Mucosa of rectum (tissue), 2 donors: Measurements from ENCODE around the gene FPR2.

ENCODE experiments used
- H3K27ac ChIP-seq, 2 donors: one replicate each; pipeline ENCODE4 v1.7.0; 2013; ENCODE audit warnings: inconsistent platforms in 2 of 2, low read depth in 2 of 2, low read length in 2 of 2
- H3K27me3 ChIP-seq, 2 donors: one replicate each; pipeline ENCODE4 v1.7.0; 2013; ENCODE audit warnings: low read length in 2 of 2; ENCODE audit not compliant: control insufficient read depth in 2 of 2, insufficient read depth in 2 of 2
- H3K36me3 ChIP-seq, 2 donors: one replicate each; pipeline ENCODE4 v1.7.0; 2013; ENCODE audit warnings: low read length in 2 of 2; ENCODE audit not compliant: control insufficient read depth in 2 of 2, insufficient read depth in 2 of 2
- H3K4me1 ChIP-seq, 2 donors: one replicate each; pipeline ENCODE4 v1.7.0; 2013; ENCODE audit warnings: low read length in 2 of 2, mild to moderate bottlenecking in 1 of 2; ENCODE audit not compliant: control insufficient read depth in 2 of 2, insufficient read depth in 2 of 2
- H3K4me3 ChIP-seq, 2 donors: one replicate each; pipeline ENCODE4 v1.7.0; 2013; ENCODE audit warnings: low read length in 2 of 2
- H3K9ac ChIP-seq, 2 donors: one replicate each; pipeline ENCODE4 v1.7.0; 2013; ENCODE audit warnings: low read length in 2 of 2, low read depth in 1 of 2, mild to moderate bottlenecking in 1 of 2
- H3K9me3 ChIP-seq, 2 donors: one replicate each; pipeline ENCODE4 v1.7.0; 2013; ENCODE audit warnings: low read length in 2 of 2; ENCODE audit not compliant: control insufficient read depth in 2 of 2
- donor health status: healthy.
- donor health status: Normal muscosa, but diverticular disease.

The FPR2 gene

GRCh38 chr19:51793994-51794393 is 33.0 kb downstream of the FPR2 start:
- Histone ChIP-seq H3K4me1 (no peaks in the 10 kb centered on the region), H3K9ac (no peak overlapping the region), H3K4me3 (no peak overlapping the region), H3K9me3 (no peaks in the 10 kb centered on the region), H3K27me3 (no peaks in the 10 kb centered on the region), H3K27ac (no peak overlapping the region), H3K36me3 (no peaks in the 10 kb centered on the region)

DNA sequence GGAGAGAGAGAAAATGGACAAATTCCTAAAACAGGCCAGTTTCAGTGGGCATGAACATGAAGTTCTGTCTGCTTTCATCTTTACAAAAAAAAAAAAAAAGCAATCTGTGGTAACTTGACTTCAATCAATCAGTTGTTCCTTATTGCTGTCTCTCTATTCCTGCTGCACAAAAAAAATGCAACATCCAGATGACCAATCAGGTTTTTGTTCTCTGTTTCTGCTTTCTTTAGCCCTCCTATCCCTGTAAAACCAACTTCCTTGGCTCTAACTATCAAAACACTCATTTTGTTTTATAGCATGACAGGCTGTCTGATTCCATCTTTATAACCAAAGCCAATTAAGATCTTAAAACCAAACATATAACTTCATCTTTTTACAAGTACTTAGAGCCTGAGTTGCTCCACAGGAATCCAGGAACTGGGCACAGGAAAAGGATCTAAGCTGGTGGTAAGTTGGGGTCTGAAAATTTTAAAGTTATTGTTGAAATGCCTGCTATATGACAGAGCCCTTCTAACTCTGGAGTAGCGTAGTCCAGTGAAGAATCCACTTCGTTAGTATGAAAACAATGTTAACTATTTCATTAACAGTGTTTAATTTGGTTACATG is 34.0 kb downstream of the FPR2 start, which contains the start of gene FPR3:
Gene FPR3, plus strand, starts transcription at position 273 of the 606 bp plus-strand sequence. CDS start 28,592 bp downstream, outside the sequence.
- H3K27ac ChIP-seq: peak within 1 kb of the TSS; percentile 21 to 28
- H3K9me3 ChIP-seq: no peaks in the 10 kb centered on the region
- no peaks in the 10 kb centered on the region for H3K36me3 ChIP-seq
- peak within 1 kb of the TSS in 1 of 2 donors; percentile 17 for H3K4me3 ChIP-seq
- H3K27me3 ChIP-seq: no peaks in the 10 kb centered on the region
- H3K4me1 ChIP-seq: no peaks in the 10 kb centered on the region
- peak within 1 kb of the TSS in 1 of 2 donors; percentile 37 for H3K9ac ChIP-seq

DNA sequence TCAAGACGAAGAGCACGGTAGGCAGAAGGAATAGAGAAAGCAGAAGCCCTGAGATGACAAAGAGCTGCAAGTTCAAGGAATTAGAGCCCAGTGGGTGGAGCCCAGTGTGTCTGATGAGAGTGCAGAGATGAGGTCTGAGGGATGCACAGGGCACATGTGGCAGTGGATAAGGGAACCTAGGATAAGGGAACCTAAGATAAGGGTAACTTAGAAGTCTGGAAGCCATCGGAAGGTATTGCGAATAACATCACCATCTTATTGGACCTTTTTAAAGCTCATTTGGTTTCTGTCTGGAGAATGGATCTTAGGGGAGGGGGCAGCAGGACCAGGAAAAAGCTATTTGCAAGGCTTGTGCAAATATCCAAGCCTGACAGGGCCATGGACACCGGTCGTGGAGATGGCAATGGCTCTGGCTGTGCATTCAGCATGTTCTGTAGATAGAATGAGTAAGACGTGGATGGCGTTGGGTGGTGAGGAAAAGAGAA is 35.3 kb downstream of the FPR2 start:
- H3K27ac ChIP-seq: peak overlapping the region; percentile 23 to 49
- H3K27me3 ChIP-seq: no peaks in the 10 kb centered on the region
- H3K4me3 ChIP-seq: peak overlapping the region in 1 of 2 donors; percentile 51
- no peaks in the 10 kb centered on the region for H3K4me1 ChIP-seq
- H3K9ac ChIP-seq: peak overlapping the region in 1 of 2 donors; percentile 37
- no peaks in the 10 kb centered on the region for H3K9me3 ChIP-seq
- H3K36me3 ChIP-seq: no peaks in the 10 kb centered on the region

DNA sequence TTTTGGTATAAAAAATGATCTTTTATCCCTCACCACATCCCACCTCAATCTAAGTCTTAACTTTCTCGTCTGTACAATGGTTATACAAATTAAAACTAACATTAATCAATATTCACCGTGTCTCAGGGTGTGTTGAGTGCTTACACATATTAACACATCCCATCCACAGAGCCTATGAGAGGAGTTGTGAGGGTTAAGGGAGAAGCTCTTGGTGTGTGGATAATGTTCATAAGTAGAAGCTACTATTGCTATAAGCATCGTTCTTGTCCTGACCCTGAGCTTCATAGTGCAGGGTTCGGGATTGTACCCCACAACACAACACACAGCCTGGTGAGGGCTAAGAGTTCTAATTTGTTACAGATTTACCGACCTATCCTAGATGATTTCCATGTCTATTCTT is 36.5 kb downstream of the FPR2 start:
- Histone ChIP-seq H3K36me3 (no peaks in the 10 kb centered on the region), H3K4me1 (no peaks in the 10 kb centered on the region), H3K27me3 (no peaks in the 10 kb centered on the region), H3K9ac (no peak overlapping the region), H3K4me3 (peak overlapping the region in 1 of 2 donors; percentile 39), H3K9me3 (no peaks in the 10 kb centered on the region), H3K27ac (no peak overlapping the region)

GRCh38 chr19:51798062-51798461 is 37.1 kb downstream of the FPR2 start:
- Histone ChIP-seq H3K27ac (peak overlapping the region in 1 of 2 donors; percentile 74), H3K4me3 (peak overlapping the region in 1 of 2 donors; percentile 3), H3K27me3 (no peaks in the 10 kb centered on the region), H3K4me1 (no peaks in the 10 kb centered on the region), H3K9me3 (no peaks in the 10 kb centered on the region), H3K36me3 (no peaks in the 10 kb centered on the region), H3K9ac (no peak overlapping the region)

- Histone ChIP-seq H3K9ac (no peak overlapping the region), H3K4me3 (peak overlapping the region in 1 of 2 donors; percentile 18), H3K27me3 (no peaks in the 10 kb centered on the region)
These were observed 38.2 kb downstream of the FPR2 start for GRCh38 chr19:51799034-51799773.

DNA sequence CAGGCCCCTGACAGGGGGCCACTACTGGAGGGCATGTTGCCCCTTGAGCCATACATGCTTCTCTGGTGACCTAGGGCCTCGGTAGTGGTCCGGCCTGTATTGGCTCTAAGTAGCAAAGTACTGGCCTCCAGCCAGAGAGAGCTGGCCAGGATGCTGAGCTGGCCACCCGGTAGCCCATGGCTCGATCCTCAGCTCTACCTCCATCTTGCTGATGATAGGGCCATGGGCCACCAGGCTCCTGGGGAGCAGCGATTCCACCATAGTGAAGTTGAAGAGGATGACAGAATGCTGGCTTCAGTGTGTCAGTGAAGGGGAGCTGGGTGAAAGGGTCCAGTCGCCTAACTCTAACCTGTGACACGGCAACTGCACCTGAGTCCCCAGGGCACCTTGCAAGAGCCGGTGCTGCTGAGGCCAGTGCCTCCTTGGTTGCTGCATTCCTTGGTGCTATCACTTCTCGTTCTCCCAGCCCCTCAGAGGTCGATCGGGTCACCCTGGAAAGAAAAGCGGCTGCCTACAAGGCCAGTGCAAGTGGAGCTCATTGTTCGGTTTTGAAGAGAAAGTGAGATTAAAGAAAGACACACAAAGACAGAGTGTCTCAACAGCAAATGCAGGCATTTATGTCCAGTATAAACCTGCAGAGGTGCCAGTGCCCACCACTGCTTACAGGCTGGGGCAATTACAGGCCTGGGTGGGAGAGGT is 38.9 kb downstream of the FPR2 start:
- Histone ChIP-seq H3K36me3 (no peaks in the 10 kb centered on the region), H3K27me3 (no peaks in the 10 kb centered on the region), H3K4me1 (no peaks in the 10 kb centered on the region), H3K9me3 (no peaks in the 10 kb centered on the region), H3K27ac (peak overlapping the region; percentile 58 to 74), H3K9ac (no peak overlapping the region), H3K4me3 (no peak overlapping the region)

More at GRCh38 chr19:51799034-51799773, 38.2 kb downstream of the FPR2 start:
- no peaks in the 10 kb centered on the region for H3K9me3 ChIP-seq
- H3K4me1 ChIP-seq: no peaks in the 10 kb centered on the region
- no peaks in the 10 kb centered on the region for H3K36me3 ChIP-seq
- H3K27ac ChIP-seq: peak overlapping the region; percentile 58 to 74

GRCh38 chr19:51800473-51801244 is 39.7 kb downstream of the FPR2 start:
- peak overlapping the region; percentile 58 to 74 for H3K27ac ChIP-seq

GRCh38 chr19:51802775-51803174 is 41.8 kb downstream of the FPR2 start:
- no peaks in the 10 kb centered on the region for H3K27me3 ChIP-seq
- H3K9ac ChIP-seq: no peak overlapping the region
- no peak overlapping the region for H3K27ac ChIP-seq
- H3K4me1 ChIP-seq: no peaks in the 10 kb centered on the region
- H3K9me3 ChIP-seq: no peaks in the 10 kb centered on the region
- no peak overlapping the region for H3K4me3 ChIP-seq
- H3K36me3 ChIP-seq: no peaks in the 10 kb centered on the region

More at GRCh38 chr19:51800473-51801244, 39.7 kb downstream of the FPR2 start:
- H3K4me1 ChIP-seq: no peaks in the 10 kb centered on the region
- H3K27me3 ChIP-seq: no peaks in the 10 kb centered on the region
- H3K36me3 ChIP-seq: no peaks in the 10 kb centered on the region
- no peak overlapping the region for H3K9ac ChIP-seq
- no peaks in the 10 kb centered on the region for H3K9me3 ChIP-seq
- H3K4me3 ChIP-seq: no peak overlapping the region
